Epithelial cell of proximal tubule (primary cell): ENCODE data around the gene CKMT1A. TPM values are rescaled to one million over a fixed set of nuclear protein-coding genes. Genes with fewer than 3 reads are reported as not detected.
"Not testable (repeated sequence)": the region's sequence is repeated elsewhere in the genome, so short reads cannot be mapped to it uniquely, and the experiment has no call there.

Experiments used
- DNase-seq: peaks from one replicate; pipeline ENCODE4 v3.0.0-alpha.2; 2011; ENCODE audit warnings: low read depth
- H3K4me3 ChIP-seq: 2 replicates; pipeline ENCODE4 v1.5.1; 2011; ENCODE audit warnings: low read depth, mild to moderate bottlenecking, low read length
- CTCF ChIP-seq: conservative IDR thresholded peaks from 2 replicates; pipeline ENCODE4 v1.5.1; 2012; ENCODE audit warnings: low read depth, mild to moderate bottlenecking, low read length
- total RNA-seq: library from RNA; depleted of rRNA; stranded (reverse); fragments of >200 nt; gene quantifications from 2 replicates; pipeline ENCODE4 v1.2.3, GENCODE V29; 2015

Gene CKMT1A
- total RNA-seq: 4.0 and 8.1 TPM in 2 replicates

- H3K4me3 ChIP-seq, DNase-seq: not testable (repeated sequence)
Measured at GRCh38 chr15:43693148-43694022, at the start of gene CKMT1A. Gene CKMT1A (plus strand): TSS chr15:43693859. CDS start chr15:43694051, 192 bp downstream.

GRCh38 chr15:43648649-43649429 lies 44.8 kb upstream of the CKMT1A start, which contains the start of gene CATSPER2:
Gene CATSPER2 (minus strand): TSS chr15:43648844. CDS start chr15:43648061, 783 bp downstream.
- H3K4me3 ChIP-seq: no peak within 1 kb of the TSS
- no peak for TF ChIP-seq CTCF

GRCh38 chr15:43649430-43649926 lies 44.2 kb upstream of the CKMT1A start:
- not testable (repeated sequence) for H3K4me3 ChIP-seq, DNase-seq

More at GRCh38 chr15:43648649-43649429, 44.8 kb upstream of the CKMT1A start, which contains the start of gene CATSPER2:
- DNase-seq: no peak

GRCh38 chr15:43659727-43660126 lies 33.9 kb upstream of the CKMT1A start:
- H3K4me3 ChIP-seq, DNase-seq: not testable (repeated sequence)

- not testable (repeated sequence) for H3K4me3 ChIP-seq, DNase-seq
Measured at GRCh38 chr15:43662293-43662692, 31.4 kb upstream of the CKMT1A start.

- not testable (repeated sequence) for DNase-seq, H3K4me3 ChIP-seq
Measured at GRCh38 chr15:43663333-43663732, 30.3 kb upstream of the CKMT1A start.

GRCh38 chr15:43666177-43666576 lies 27.5 kb upstream of the CKMT1A start:
- H3K4me3 ChIP-seq, DNase-seq: not testable (repeated sequence)

GRCh38 chr15:43674175-43674574 lies 19.5 kb upstream of the CKMT1A start:
- DNase-seq, H3K4me3 ChIP-seq: not testable (repeated sequence)

- not testable (repeated sequence) for H3K4me3 ChIP-seq, DNase-seq
Measured at GRCh38 chr15:43689604-43690301, 3.9 kb upstream of the CKMT1A start.

GRCh38 chr15:43692679-43693078 lies 980 bp upstream of the CKMT1A start:
- H3K4me3 ChIP-seq, DNase-seq: not testable (repeated sequence)

GRCh38 chr15:43702174-43702573 lies 8.5 kb downstream of the CKMT1A start:
- TF ChIP-seq CTCF: no peak
- no peak for DNase-seq
- H3K4me3 ChIP-seq: no peak overlapping the region
